Liver (tissue), 3 donors: ENCODE data around the gene WDR5.

Experiments
- CTCF ChIP-seq: fragments of 150-350 bp; IDR thresholded peaks from 2 replicates; pipeline ENCODE4 v1.5.1; 2017; ENCODE audit warnings: improper control_type of control experiment, low read depth, low read length; ENCODE audit not compliant: missing input control
- EGR1 ChIP-seq, 2 donors: IDR thresholded peaks; 2 replicates each; pipeline ENCODE4 v1.6.1; 2016 to 2018; ENCODE audit warnings: antibody characterized with exemption in 2 of 2, low read depth in 2 of 2
- FOXA1 ChIP-seq: IDR thresholded peaks from 2 replicates; pipeline ENCODE4 v1.6.1; 2016; ENCODE audit warnings: antibody characterized with exemption
- GABPA ChIP-seq, 2 donors: IDR thresholded peaks in 1 of 2; conservative IDR thresholded peaks in 1 of 2; 2 replicates each; pipeline ENCODE4 v1.6.1; 2016; ENCODE audit warnings: antibody characterized with exemption in 2 of 2, mild to moderate bottlenecking in 1 of 2, moderate library complexity in 1 of 2
- JUND ChIP-seq, 2 donors: IDR thresholded peaks; 2 replicates each; pipeline ENCODE4 v1.6.1; 2016; ENCODE audit warnings: antibody characterized with exemption in 2 of 2
- MAX ChIP-seq: IDR thresholded peaks from 2 replicates; pipeline ENCODE4 v1.6.1; 2016; ENCODE audit warnings: antibody characterized with exemption
- NR2F2 ChIP-seq: IDR thresholded peaks from 2 replicates; pipeline ENCODE4 v1.6.1; 2016; ENCODE audit warnings: antibody characterized with exemption
- RAD21 ChIP-seq, 2 donors: IDR thresholded peaks; 2 replicates each; pipeline ENCODE4 v1.6.1; 2016; ENCODE audit warnings: antibody characterized with exemption in 2 of 2, mild to moderate bottlenecking in 2 of 2
- REST ChIP-seq: IDR thresholded peaks from 2 replicates; pipeline ENCODE4 v1.6.1; 2016; ENCODE audit warnings: antibody characterized with exemption, mild to moderate bottlenecking
- TAF1 ChIP-seq: conservative IDR thresholded peaks from 2 replicates; pipeline ENCODE4 v1.6.1; 2016; ENCODE audit warnings: antibody characterized with exemption, mild to moderate bottlenecking
- ZBTB33 ChIP-seq: IDR thresholded peaks from 2 replicates; pipeline ENCODE4 v1.6.1; 2016; ENCODE audit warnings: antibody characterized with exemption
- TF ChIP-seq, protein P1 (sequence below): IDR thresholded peaks from 2 replicates; pipeline ENCODE4 v1.6.1; 2016; ENCODE audit warnings: antibody characterized with exemption
- donor health status: healthy.
- donor health status: healthy.

- TF ChIP-seq CTCF (no peak), JUND (IDR thresholded peaks at IDR 0.05) (no peak), MAX (no peak), RAD21 (IDR thresholded peaks at IDR 0.05) (no peak), NR2F2 (no peak), EGR1 (IDR thresholded peaks at IDR 0.05; ENCODE audit: low read depth in 2 of 2) (no peak), REST (no peak), GABPA (IDR thresholded peaks at IDR 0.05 in 1 of 2, conservative IDR thresholded peaks at IDR 0.05 in 1 of 2) (no peak), TAF1 (no peak), FOXA1 (no peak), ZBTB33 (no peak)
- TF ChIP-seq, protein P1, sequence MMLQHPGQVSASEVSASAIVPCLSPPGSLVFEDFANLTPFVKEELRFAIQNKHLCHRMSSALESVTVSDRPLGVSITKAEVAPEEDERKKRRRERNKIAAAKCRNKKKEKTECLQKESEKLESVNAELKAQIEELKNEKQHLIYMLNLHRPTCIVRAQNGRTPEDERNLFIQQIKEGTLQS = no peak
These were observed 20.0 kb downstream of the WDR5 start for GRCh38 chr9:134155812-134156377.
